SK-N-SH (cell line): ENCODE results near the gene ELMO2.

Experiments
- CTCF ChIP-seq: fragments of 200-600 bp; sonication (generic); IDR thresholded peaks from 2 replicates; pipeline ENCODE4 v1.6.1; 2017; ENCODE audit warnings: antibody characterized with exemption, mild to moderate bottlenecking, moderate library complexity
- FOXM1 ChIP-seq: IDR thresholded peaks from 2 replicates; pipeline ENCODE4 v1.4.0; 2012; ENCODE audit warnings: low read depth, mild to moderate bottlenecking
- NFIC ChIP-seq: IDR thresholded peaks from 2 replicates; pipeline ENCODE4 v1.4.0; 2012; ENCODE audit warnings: borderline replicate concordance
- RCOR1 ChIP-seq: fragments of 150-350 bp; IDR thresholded peaks from 2 replicates; pipeline ENCODE4 v1.6.1; 2017; ENCODE audit warnings: antibody characterized with exemption, low read length
- REST ChIP-seq: IDR thresholded peaks from 2 replicates; pipeline ENCODE4 v1.6.1; 2012; ENCODE audit warnings: mild to moderate bottlenecking, low read depth, low read length, moderate library complexity
- TCF12 ChIP-seq: IDR thresholded peaks from 2 replicates; pipeline ENCODE4 v1.4.0; 2012
- TF ChIP-seq, protein P1 (sequence below): IDR thresholded peaks from 2 replicates; pipeline ENCODE4 v1.4.0; 2012; ENCODE audit warnings: low read depth, borderline replicate concordance

- TF ChIP-seq, protein P1, sequence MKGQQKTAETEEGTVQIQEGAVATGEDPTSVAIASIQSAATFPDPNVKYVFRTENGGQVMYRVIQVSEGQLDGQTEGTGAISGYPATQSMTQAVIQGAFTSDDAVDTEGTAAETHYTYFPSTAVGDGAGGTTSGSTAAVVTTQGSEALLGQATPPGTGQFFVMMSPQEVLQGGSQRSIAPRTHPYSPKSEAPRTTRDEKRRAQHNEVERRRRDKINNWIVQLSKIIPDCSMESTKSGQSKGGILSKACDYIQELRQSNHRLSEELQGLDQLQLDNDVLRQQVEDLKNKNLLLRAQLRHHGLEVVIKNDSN = no peak
- TF ChIP-seq REST (no peak), CTCF (no peak), NFIC (no peak), FOXM1 (no peak), RCOR1 (no peak), TCF12 (no peak)
Observed at GRCh38 chr20:46368902-46369268, 37.5 kb downstream of the ELMO2 start.
